ENCODE data around the gene NOC3L.

GRCh38 chr10:94411304-94411703 is 48.6 kb upstream of the NOC3L start:
- TF ChIP-seq ZFP3 (CRISPR knock-in tag; IDR thresholded peaks at IDR 0.05) (no peak), ARNTL (CRISPR knock-in tag; IDR thresholded peaks at IDR 0.05; ENCODE audit: borderline replicate concordance, low read depth) (no peak), ZNF70 (CRISPR knock-in tag; IDR thresholded peaks at IDR 0.05) (no peak), ISL1 (CRISPR knock-in tag; IDR thresholded peaks at IDR 0.05) (no peak)
- TF ChIP-seq, protein P1, sequence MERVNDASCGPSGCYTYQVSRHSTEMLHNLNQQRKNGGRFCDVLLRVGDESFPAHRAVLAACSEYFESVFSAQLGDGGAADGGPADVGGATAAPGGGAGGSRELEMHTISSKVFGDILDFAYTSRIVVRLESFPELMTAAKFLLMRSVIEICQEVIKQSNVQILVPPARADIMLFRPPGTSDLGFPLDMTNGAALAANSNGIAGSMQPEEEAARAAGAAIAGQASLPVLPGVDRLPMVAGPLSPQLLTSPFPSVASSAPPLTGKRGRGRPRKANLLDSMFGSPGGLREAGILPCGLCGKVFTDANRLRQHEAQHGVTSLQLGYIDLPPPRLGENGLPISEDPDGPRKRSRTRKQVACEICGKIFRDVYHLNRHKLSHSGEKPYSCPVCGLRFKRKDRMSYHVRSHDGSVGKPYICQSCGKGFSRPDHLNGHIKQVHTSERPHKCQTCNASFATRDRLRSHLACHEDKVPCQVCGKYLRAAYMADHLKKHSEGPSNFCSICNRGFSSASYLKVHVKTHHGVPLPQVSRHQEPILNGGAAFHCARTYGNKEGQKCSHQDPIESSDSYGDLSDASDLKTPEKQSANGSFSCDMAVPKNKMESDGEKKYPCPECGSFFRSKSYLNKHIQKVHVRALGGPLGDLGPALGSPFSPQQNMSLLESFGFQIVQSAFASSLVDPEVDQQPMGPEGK (CRISPR knock-in tag; IDR thresholded peaks at IDR 0.05; ENCODE audit: borderline replicate concordance) = no peak

Measured in SK-N-SH treated with all-trans-retinoic acid at 6 μM for 48 hours (cell line).